ENCODE measurements around the gene FAM193A.

The FAM193A gene

GRCh38 chr4:2696423-2696822 lies 160.0 kb downstream of the FAM193A start:
- peak overlapping the region; percentile 99 for H3K27ac ChIP-seq (ENCODE audit: low read depth, low read length, poor library complexity, severe bottlenecking)
- H3F3A ChIP-seq (ENCODE audit: insufficient read depth, low read length) = no peaks in the 10 kb centered on the region
- H3K4me1 ChIP-seq (ENCODE audit: insufficient read depth, low read length, severe bottlenecking) = peaks cover 51% of the 10 kb centered on the region
- no peaks in the 10 kb centered on the region for H3K9me3 ChIP-seq (ENCODE audit: low read length)
- TF ChIP-seq, protein P1, sequence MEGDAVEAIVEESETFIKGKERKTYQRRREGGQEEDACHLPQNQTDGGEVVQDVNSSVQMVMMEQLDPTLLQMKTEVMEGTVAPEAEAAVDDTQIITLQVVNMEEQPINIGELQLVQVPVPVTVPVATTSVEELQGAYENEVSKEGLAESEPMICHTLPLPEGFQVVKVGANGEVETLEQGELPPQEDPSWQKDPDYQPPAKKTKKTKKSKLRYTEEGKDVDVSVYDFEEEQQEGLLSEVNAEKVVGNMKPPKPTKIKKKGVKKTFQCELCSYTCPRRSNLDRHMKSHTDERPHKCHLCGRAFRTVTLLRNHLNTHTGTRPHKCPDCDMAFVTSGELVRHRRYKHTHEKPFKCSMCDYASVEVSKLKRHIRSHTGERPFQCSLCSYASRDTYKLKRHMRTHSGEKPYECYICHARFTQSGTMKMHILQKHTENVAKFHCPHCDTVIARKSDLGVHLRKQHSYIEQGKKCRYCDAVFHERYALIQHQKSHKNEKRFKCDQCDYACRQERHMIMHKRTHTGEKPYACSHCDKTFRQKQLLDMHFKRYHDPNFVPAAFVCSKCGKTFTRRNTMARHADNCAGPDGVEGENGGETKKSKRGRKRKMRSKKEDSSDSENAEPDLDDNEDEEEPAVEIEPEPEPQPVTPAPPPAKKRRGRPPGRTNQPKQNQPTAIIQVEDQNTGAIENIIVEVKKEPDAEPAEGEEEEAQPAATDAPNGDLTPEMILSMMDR (IDR thresholded peaks at IDR 0.05; ENCODE audit: low read length) = no peak
- TF ChIP-seq EZH2 (IDR thresholded peaks at IDR 0.05; ENCODE audit: borderline replicate concordance, low read length) = no peak
- H3K4me3 ChIP-seq (ENCODE audit: low read depth, low read length, poor library complexity, severe bottlenecking) = no peak overlapping the region
- H3K27me3 ChIP-seq (ENCODE audit: insufficient read depth, low read length) = no peaks in the 10 kb centered on the region
- no peaks in the 10 kb centered on the region for H3K79me2 ChIP-seq (ENCODE audit: insufficient read depth, low read length)
- peaks cover 46% of the 10 kb centered on the region; the same call in 1 of the 2 replicates for H3K36me3 ChIP-seq (ENCODE audit: insufficient read depth, low read length)
- no peaks in the 10 kb centered on the region for H3K9me2 ChIP-seq (ENCODE audit: low read depth, low read length)
- H4K20me1 ChIP-seq (ENCODE audit: insufficient read depth, low read length) = no peaks in the 10 kb centered on the region
- no peak overlapping the region for H2AFZ ChIP-seq (ENCODE audit: low read length)
- H3K4me2 ChIP-seq (ENCODE audit: low read length) = peak overlapping the region; percentile 31
- peak overlapping the region; percentile 48; the same call in 1 of the 2 replicates for H3K9ac ChIP-seq (ENCODE audit: low read length)

- Histone ChIP-seq H3K4me2 (ENCODE audit: low read length) (no peak overlapping the region), H3K9me2 (ENCODE audit: low read depth, low read length) (no peaks in the 10 kb centered on the region), H3K4me1 (ENCODE audit: insufficient read depth, low read length, severe bottlenecking) (peaks cover 51% of the 10 kb centered on the region), H3K79me2 (ENCODE audit: insufficient read depth, low read length) (no peaks in the 10 kb centered on the region), H3F3A (ENCODE audit: insufficient read depth, low read length) (no peaks in the 10 kb centered on the region), H3K4me3 (ENCODE audit: low read depth, low read length, poor library complexity, severe bottlenecking) (no peak overlapping the region), H3K36me3 (ENCODE audit: insufficient read depth, low read length) (peaks cover 51% of the 10 kb centered on the region), H3K9ac (ENCODE audit: low read length) (no peak overlapping the region), H3K27ac (ENCODE audit: low read depth, low read length, poor library complexity, severe bottlenecking) (peak overlapping the region; percentile 99), H4K20me1 (ENCODE audit: insufficient read depth, low read length) (no peaks in the 10 kb centered on the region), H2AFZ (ENCODE audit: low read length) (no peak overlapping the region), H3K9me3 (ENCODE audit: low read length) (no peaks in the 10 kb centered on the region), H3K27me3 (ENCODE audit: insufficient read depth, low read length) (no peaks in the 10 kb centered on the region)
- no peak for TF ChIP-seq EZH2 (IDR thresholded peaks at IDR 0.05; ENCODE audit: borderline replicate concordance, low read length)
- TF ChIP-seq, protein P1 (IDR thresholded peaks at IDR 0.05; ENCODE audit: low read length) = no peak
These were observed 161.6 kb downstream of the FAM193A start for GRCh38 chr4:2697995-2698414.

DNA sequence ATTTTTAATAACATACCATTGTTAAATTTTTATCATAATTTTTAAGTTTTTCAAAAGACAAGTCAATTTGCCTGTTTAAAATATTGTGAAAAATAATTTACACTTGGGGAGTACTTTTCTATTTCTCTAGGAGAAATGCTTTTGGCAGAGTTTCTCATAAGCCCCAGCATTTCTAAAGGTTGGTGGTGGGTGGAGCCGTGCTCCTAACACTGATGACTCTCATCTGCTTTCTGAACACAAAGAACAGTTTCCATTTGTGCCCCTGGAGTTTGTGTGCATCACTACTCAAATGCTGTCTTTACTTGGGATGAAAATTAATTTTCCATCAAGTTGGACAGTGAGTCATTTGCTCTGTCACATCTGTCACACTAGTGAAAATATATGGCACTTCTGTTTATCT lies 162.1 kb downstream of the FAM193A start:
- H3K4me3 ChIP-seq (ENCODE audit: low read depth, low read length, poor library complexity, severe bottlenecking) = no peak overlapping the region
- H3K4me2 ChIP-seq (ENCODE audit: low read length) = no peak overlapping the region
- H3K9ac ChIP-seq (ENCODE audit: low read length) = no peak overlapping the region
- peak overlapping the region; percentile 99 for H3K27ac ChIP-seq (ENCODE audit: low read depth, low read length, poor library complexity, severe bottlenecking)
- no peaks in the 10 kb centered on the region for H3K79me2 ChIP-seq (ENCODE audit: insufficient read depth, low read length)
- peaks cover 55% of the 10 kb centered on the region for H3K36me3 ChIP-seq (ENCODE audit: insufficient read depth, low read length)
- H2AFZ ChIP-seq (ENCODE audit: low read length) = no peak overlapping the region
- H3K9me2 ChIP-seq (ENCODE audit: low read depth, low read length) = no peaks in the 10 kb centered on the region
- peaks cover 51% of the 10 kb centered on the region for H3K4me1 ChIP-seq (ENCODE audit: insufficient read depth, low read length, severe bottlenecking)
- TF ChIP-seq, protein P1 (IDR thresholded peaks at IDR 0.05; ENCODE audit: low read length) = no peak
- TF ChIP-seq EZH2 (IDR thresholded peaks at IDR 0.05; ENCODE audit: borderline replicate concordance, low read length) = no peak
- no peaks in the 10 kb centered on the region for H4K20me1 ChIP-seq (ENCODE audit: insufficient read depth, low read length)
- H3K9me3 ChIP-seq (ENCODE audit: low read length) = no peaks in the 10 kb centered on the region
- no peaks in the 10 kb centered on the region for H3K27me3 ChIP-seq (ENCODE audit: insufficient read depth, low read length)
- H3F3A ChIP-seq (ENCODE audit: insufficient read depth, low read length) = no peaks in the 10 kb centered on the region

Data from OCI-LY1 (cell line).